Right cardiac atrium (tissue), 5 donors: ENCODE data around the gene IGF2R. TPM values are rescaled to one million over a fixed set of nuclear protein-coding genes. Genes with fewer than 3 reads are reported as not detected.
A peak's percentile ranks its signal among the peaks of the same experiment; 100 is the strongest.
"Not testable (repeated sequence)": the region's sequence is repeated elsewhere in the genome, so short reads cannot be mapped to it uniquely, and the experiment has no call there.

Experiments
- ATAC-seq, 2 donors: fragments of 200-7000 bp; cut with Tn5 transposase; one replicate each; pipeline versions ENCODE4 v1.8.0 to v1.9.1; 2020; ENCODE audit warnings: moderate library complexity in 2 of 2, mild to moderate bottlenecking in 1 of 2
- DNase-seq, 3 donors: peaks; one replicate each; pipeline ENCODE4 v3.0.0-alpha.2; 2020
- H3K27ac ChIP-seq: one replicate; pipeline ENCODE4 v1.5.1; 2013; ENCODE audit warnings: mild to moderate bottlenecking, low read length, control low read depth, moderate library complexity
- H3K27me3 ChIP-seq: one replicate; pipeline ENCODE4 v1.6.1; 2013; ENCODE audit not compliant: control insufficient read depth, insufficient read depth
- H3K4me1 ChIP-seq: one replicate; pipeline ENCODE4 v1.6.1; 2013; ENCODE audit warnings: low read length; ENCODE audit not compliant: control insufficient read depth, insufficient read depth
- H3K4me3 ChIP-seq: one replicate; pipeline ENCODE4 v1.5.1; 2013; ENCODE audit warnings: low read length, control low read depth
- H3K9me3 ChIP-seq: one replicate; pipeline ENCODE4 v1.6.1; 2013; ENCODE audit warnings: low read length; ENCODE audit not compliant: control insufficient read depth
- WGBS: extraction: QIAGEN DNeasy Blood & Tissue Kit; methylation state at CpG from one replicate; pipeline ENCODE4 v1.1.7; 2013; 5-methylcytosine and 5-hydroxymethylcytosine counted together
- intact Hi-C, 4 donors: fragments of 100-400 bp; cut with DNase I; formaldehyde crosslinking; loops; one replicate each; pipeline versions ENCODE4 v1.11.0 to v1.14.0; 2022 to 2023
- polyA plus RNA-seq: library from polyadenylated mRNA; stranded (reverse); fragments of 200-250 nt; gene quantifications from one replicate; pipeline ENCODE4 v1.2.3, GENCODE V29; 2013
- total RNA-seq, 4 donors: library from RNA; stranded (reverse); fragmentation: NEBNext Ultra II Directional; extraction: Animal tissue kit (Norgen Biotek cat#: 25700); gene quantifications; one replicate each; pipeline ENCODE4 v1.2.1, GENCODE V29; 2021
- donor health status: healthy with polysubstance abuse.
- donor health status: DM: no; HTN: yes; CAD: no.
- donor health status: DM: no; HTN: no; CAD: no.
- donor health status: DM: no; HTN: yes; CAD: no; lungs with severe emphysema.
- donor health status: DM: yes; HTN: yes; CAD: no.

The IGF2R gene
- total and polyA plus RNA-seq, 5 donors: 19.6 to 48.9 (median 46.5) TPM

- whole genome bisulfite sequencing: 89% methylated on average over 47 of the region's 47 CpGs
- DNase-seq (no peak), ATAC-seq (no peak)
- Histone ChIP-seq H3K9me3 (no peaks in the 10 kb centered on the region), H3K27ac (no peak overlapping the region), H3K4me3 (no peak overlapping the region), H3K4me1 (no peaks in the 10 kb centered on the region), H3K27me3 (no peaks in the 10 kb centered on the region)
- intact Hi-C loops: no loop called here
Observed at GRCh38 chr6:160133441-160134336, 164.8 kb downstream of the IGF2R start.

- H3K9me3 ChIP-seq, H3K27me3 ChIP-seq, DNase-seq, ATAC-seq, H3K4me3 ChIP-seq, H3K27ac ChIP-seq, H3K4me1 ChIP-seq, intact Hi-C loops: not testable (repeated sequence)
- WGBS: 96% methylated on average over 20 of the region's 20 CpGs
Observed at GRCh38 chr6:160134337-160134751, 165.5 kb downstream of the IGF2R start.

- H3K27ac ChIP-seq: no peak overlapping the region
- DNase-seq (no peak), ATAC-seq (no peak)
- WGBS: 89% methylated on average over 6 of the region's 6 CpGs
- no peaks in the 10 kb centered on the region for H3K27me3 ChIP-seq
- intact Hi-C loops: loop anchor here in 2 of 4 donors (5.0 kb wide), 2 partner anchors 317 to 322 kb away; no protein-coding TSS in a partner anchor
- no peak overlapping the region for H3K4me3 ChIP-seq
- no peaks in the 10 kb centered on the region for H3K9me3 ChIP-seq
- no peaks in the 10 kb centered on the region for H3K4me1 ChIP-seq
Observed at GRCh38 chr6:160134779-160135547, 166.1 kb downstream of the IGF2R start.

DNA sequence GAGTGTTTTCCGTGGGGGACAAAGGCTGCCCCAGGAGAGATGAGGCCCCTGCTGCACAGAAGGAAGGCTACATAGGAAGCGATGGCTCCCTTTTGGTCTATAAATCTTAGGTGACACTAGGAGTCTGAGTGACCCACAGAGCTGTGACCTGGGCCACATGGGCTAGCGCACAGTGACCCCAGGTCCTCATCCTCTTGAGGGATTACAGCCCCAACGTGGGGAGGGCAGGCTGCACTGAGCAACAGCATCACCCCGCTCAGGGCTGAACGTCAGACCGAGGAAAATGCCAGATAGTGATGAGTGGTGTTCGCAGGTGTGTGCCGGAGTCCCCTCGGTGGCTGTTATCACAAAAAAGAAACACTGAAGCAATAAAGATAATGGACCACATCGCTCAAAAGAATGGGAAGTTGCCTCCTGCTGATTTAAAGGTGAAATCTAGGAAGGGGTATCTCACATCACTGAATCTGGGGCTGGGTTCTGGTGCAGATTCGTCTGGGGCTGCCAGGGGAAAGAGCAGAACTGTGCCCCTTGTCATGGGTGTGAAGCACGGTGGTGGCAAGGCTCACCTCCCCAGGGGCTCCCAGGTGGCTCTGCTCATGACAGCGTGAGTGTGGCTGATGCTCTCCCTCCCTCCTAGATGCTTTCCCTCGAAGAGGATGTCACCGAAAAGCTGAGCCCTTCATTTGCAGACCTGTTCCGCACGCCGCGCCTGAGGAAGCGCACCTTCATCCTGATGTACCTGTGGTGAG is 167.2 kb downstream of the IGF2R start:
- no peak for ATAC-seq
- Histone ChIP-seq H3K4me1 (no peaks in the 10 kb centered on the region), H3K9me3 (no peaks in the 10 kb centered on the region), H3K27me3 (no peaks in the 10 kb centered on the region), H3K27ac (no peak overlapping the region), H3K4me3 (no peak overlapping the region)
- 73% methylated on average over 21 of the region's 21 CpGs for WGBS
- DNase-seq: no peak
- intact Hi-C loops: loop anchor here in 2 of 4 donors (5.0 kb wide), 2 partner anchors 316 to 321 kb away; no protein-coding TSS in a partner anchor

DNA sequence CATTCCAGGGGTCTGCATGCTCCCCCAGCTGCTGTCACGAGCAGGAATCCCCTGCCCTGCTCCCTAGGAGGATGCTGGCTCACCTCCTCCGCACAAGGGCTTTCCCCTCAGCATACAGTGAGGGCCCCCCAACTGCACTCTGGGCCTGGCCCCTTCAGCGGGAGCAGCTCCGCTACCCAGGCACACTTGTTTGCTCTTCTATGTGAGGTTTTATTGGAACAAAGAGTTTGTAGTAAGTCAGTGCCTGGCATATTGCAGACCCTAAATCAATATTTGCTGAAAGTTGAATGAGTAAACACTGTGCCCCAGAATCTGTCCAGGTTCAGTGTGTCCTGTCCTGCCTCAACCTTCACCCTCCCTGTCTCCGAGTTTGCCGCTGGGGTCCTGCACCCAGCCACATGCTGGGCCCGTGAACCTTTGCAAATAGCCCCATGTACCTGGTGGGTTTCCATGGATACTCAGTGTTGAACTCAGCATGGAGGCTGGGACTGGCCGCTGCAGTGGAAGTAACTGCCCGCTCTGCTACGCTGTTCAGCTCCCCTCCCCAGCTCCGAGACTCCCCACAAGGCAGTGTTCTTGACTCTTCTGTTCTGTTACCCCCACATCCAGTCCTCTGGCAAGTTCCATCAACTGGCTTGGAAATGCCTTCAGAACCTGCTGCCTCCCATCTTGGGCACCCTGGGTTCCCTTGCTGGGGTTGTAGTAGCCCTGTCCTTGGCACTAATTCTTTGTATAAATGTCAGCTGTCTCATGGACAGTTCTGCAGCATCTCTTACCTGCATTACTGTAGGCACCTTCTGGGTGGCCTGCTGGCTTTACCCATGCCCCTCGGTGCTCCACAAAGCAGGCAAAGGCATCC is 168.5 kb downstream of the IGF2R start:
- WGBS: 75% methylated on average over 12 of the region's 12 CpGs
- intact Hi-C loops: loop anchor here in 2 of 4 donors (5.0 kb wide), 2 partner anchors 315 to 320 kb away; no protein-coding TSS in a partner anchor
- Histone ChIP-seq H3K27me3 (no peaks in the 10 kb centered on the region), H3K9me3 (no peaks in the 10 kb centered on the region), H3K4me1 (no peaks in the 10 kb centered on the region), H3K4me3 (no peak overlapping the region), H3K27ac (no peak overlapping the region)
- no peak for DNase-seq
- ATAC-seq: no peak

DNA sequence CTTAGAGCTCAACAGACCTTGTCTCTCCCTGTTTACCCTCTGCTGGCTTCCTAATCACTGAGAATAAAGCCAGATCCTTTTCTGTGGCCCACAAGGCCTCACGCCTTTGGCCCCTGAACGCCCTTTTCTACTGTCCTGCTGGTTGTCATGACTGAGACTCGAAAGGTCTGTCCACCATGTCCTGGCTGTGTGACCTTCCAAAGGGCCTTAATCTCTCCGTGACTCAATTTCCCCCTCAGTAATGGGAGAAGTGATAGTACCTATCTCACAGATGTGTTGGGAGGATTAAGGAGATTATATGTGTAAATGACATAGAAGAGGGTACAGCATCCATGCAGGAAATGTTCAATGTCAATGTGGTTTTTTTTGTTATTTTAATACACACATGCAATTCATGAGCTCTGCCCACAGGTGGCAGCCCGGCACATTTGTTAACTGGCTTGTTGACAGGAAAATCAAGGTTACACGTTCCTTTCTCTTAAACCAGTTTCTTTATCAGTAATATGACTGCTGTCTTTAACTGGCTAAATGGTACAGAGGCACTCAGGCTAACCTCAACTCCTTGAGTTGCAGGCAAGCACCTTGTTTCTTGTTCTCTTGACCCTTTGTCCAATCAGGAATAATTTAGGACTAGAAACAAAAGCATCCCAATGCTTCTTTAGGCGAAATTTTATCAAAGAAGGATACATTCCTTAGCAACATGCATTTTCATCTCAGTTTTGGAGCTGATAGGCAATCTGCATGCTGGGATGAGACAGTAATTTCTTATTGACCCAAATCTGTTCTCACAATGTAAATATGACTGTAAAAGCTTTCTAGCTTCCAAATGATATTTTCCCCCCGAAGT is 169.3 kb downstream of the IGF2R start:
- DNase-seq: peak in 1 of 3 donors; percentile 74
- peak; percentile 29 to 35 for ATAC-seq
- no peaks in the 10 kb centered on the region for H3K9me3 ChIP-seq
- H3K27me3 ChIP-seq: no peaks in the 10 kb centered on the region
- intact Hi-C loops: loop anchor here in 3 of 4 donors (2.0 to 5.0 kb wide), 3 partner anchors 314 to 319 kb away; no protein-coding TSS in a partner anchor
- 51% methylated on average over 8 of the region's 8 CpGs for WGBS
- no peak overlapping the region for H3K27ac ChIP-seq
- H3K4me1 ChIP-seq: no peaks in the 10 kb centered on the region
- no peak overlapping the region for H3K4me3 ChIP-seq

- Histone ChIP-seq H3K4me3 (no peak overlapping the region), H3K27ac (no peak overlapping the region), H3K9me3 (no peaks in the 10 kb centered on the region), H3K27me3 (no peaks in the 10 kb centered on the region), H3K4me1 (no peaks in the 10 kb centered on the region)
- DNase-seq: no peak
- no peak for ATAC-seq
- WGBS: 85% methylated on average over 13 of the region's 13 CpGs
- intact Hi-C loops: loop anchor here in 3 of 4 donors (2.0 to 5.0 kb wide), 3 partner anchors 313 to 318 kb away; no protein-coding TSS in a partner anchor
Observed at GRCh38 chr6:160138839-160139419, 170.0 kb downstream of the IGF2R start.

DNA sequence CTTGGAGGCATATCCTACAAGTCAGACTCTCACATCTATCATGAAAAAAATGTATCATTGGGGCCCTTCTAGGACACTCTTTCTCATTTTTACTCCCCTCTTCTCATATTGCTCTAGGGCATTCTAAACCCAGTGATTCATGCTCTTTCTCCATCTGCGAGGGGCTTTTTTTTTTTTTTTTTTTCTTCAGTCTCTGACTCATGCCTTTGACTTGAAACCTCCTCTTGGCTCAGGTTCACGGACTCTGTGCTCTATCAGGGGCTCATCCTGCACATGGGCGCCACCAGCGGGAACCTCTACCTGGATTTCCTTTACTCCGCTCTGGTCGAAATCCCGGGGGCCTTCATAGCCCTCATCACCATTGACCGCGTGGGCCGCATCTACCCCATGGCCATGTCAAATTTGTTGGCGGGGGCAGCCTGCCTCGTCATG is 170.6 kb downstream of the IGF2R start:
- H3K4me3 ChIP-seq: no peak overlapping the region
- intact Hi-C loops: loop anchor here in 3 of 4 donors (2.0 to 5.0 kb wide), 3 partner anchors 313 to 318 kb away; no protein-coding TSS in a partner anchor
- H3K27me3 ChIP-seq: no peaks in the 10 kb centered on the region
- ATAC-seq (no peak), DNase-seq (no peak)
- WGBS: 85% methylated on average over 12 of the region's 12 CpGs
- no peaks in the 10 kb centered on the region for H3K4me1 ChIP-seq
- no peak overlapping the region for H3K27ac ChIP-seq
- H3K9me3 ChIP-seq: no peaks in the 10 kb centered on the region

- intact Hi-C loops: loop anchor here in 1 of 4 donors (5.0 kb wide), 1 partner anchor 312 kb away; no protein-coding TSS in a partner anchor
Observed at GRCh38 chr6:160140493-160140892, 171.6 kb downstream of the IGF2R start.

More at GRCh38 chr6:160140493-160140892, 171.6 kb downstream of the IGF2R start:
- not testable (repeated sequence) for H3K9me3 ChIP-seq, H3K4me1 ChIP-seq, ATAC-seq, H3K27ac ChIP-seq, H3K27me3 ChIP-seq, DNase-seq, H3K4me3 ChIP-seq
- 80% methylated on average over 3 of the region's 3 CpGs for WGBS
